HG02763 (cell line): ENCODE results near the gene ZNF107.
"Not testable (repeated sequence)": the region's sequence is repeated elsewhere in the genome, so short reads cannot be mapped to it uniquely, and the experiment has no call there.

Experiments
- ATAC-seq: cut with Tn5 transposase; IDR thresholded peaks from one replicate; pipeline ENCODE4 v1.9.1; 2021; ENCODE audit warnings: mild to moderate bottlenecking, moderate library complexity; ENCODE audit not compliant: unreplicated experiment

ZNF107 gene

GRCh38 chr7:64729089-64729848 is 63.3 kb downstream of the ZNF107 start:
- ATAC-seq: no peak

GRCh38 chr7:64733550-64734240 is 67.8 kb downstream of the ZNF107 start:
- no peak for ATAC-seq

GRCh38 chr7:64736575-64736974 is 70.6 kb downstream of the ZNF107 start:
- ATAC-seq: no peak

- not testable (repeated sequence) for ATAC-seq
Measured at GRCh38 chr7:64738403-64738802, 72.5 kb downstream of the ZNF107 start.

- not testable (repeated sequence) for ATAC-seq
Measured at GRCh38 chr7:64738953-64739352, 73.0 kb downstream of the ZNF107 start.

- no peak for ATAC-seq
Measured at GRCh38 chr7:64744680-64745079, 78.7 kb downstream of the ZNF107 start.

GRCh38 chr7:64747802-64748201 is 81.9 kb downstream of the ZNF107 start:
- ATAC-seq: no peak

GRCh38 chr7:64753032-64753431 is 87.1 kb downstream of the ZNF107 start:
- no peak for ATAC-seq

- no peak for ATAC-seq
Measured at GRCh38 chr7:64755865-64756264, 89.9 kb downstream of the ZNF107 start.

GRCh38 chr7:64758151-64758550 is 92.2 kb downstream of the ZNF107 start:
- no peak for ATAC-seq
